ENCODE data around the gene PWP1. TPM values are rescaled to one million over a fixed set of nuclear protein-coding genes. Genes with fewer than 3 reads are reported as not detected.

The PWP1 gene
- total and polyA plus RNA-seq, 2 experiments from 2014 or later: 54.8 to 60.4 TPM

GRCh38 chr12:107645630-107646333 lies 39.8 kb upstream of the PWP1 start:
- H4K20me1 ChIP-seq (ENCODE audit: insufficient read depth, poor library complexity, severe bottlenecking): no peaks in the 10 kb centered on the region
- H3K27ac ChIP-seq: peak overlapping the region; percentile 33
- 23% methylated on average over 27 of the region's 27 CpGs for WGBS (ENCODE audit: low lambda C conversion rate, missing lambda C conversion rate)
- TF ChIP-seq EZH2phosphoT487 (IDR thresholded peaks at IDR 0.05; ENCODE audit: low read depth, severe bottlenecking, unreplicated experiment): no peak
- no peak for TF ChIP-seq CTCF (IDR thresholded peaks at IDR 0.05; ENCODE audit: poor library complexity)
- TF ChIP-seq EZH2 (IDR thresholded peaks at IDR 0.05; ENCODE audit: borderline replicate concordance): no peak
- H3K9me3 ChIP-seq (ENCODE audit: low read depth): no peaks in the 10 kb centered on the region
- no peak overlapping the region for H3K4me3 ChIP-seq
- no peaks in the 10 kb centered on the region for H3K9me2 ChIP-seq (replicated peaks; ENCODE audit: insufficient read depth)
- H3K4me1 ChIP-seq (ENCODE audit: insufficient read depth): peaks cover 13% of the 10 kb centered on the region
- H3K27me3 ChIP-seq: no peaks in the 10 kb centered on the region
- no peaks in the 10 kb centered on the region for H3K36me3 ChIP-seq (replicated peaks; ENCODE audit: insufficient read depth, low read depth)
- no peaks in the 10 kb centered on the region for H3K79me2 ChIP-seq
- DNase-seq (ENCODE audit: low spot score): peak; percentile 48
- H3K4me2 ChIP-seq: peak overlapping the region; percentile 17
- no peak overlapping the region for H2AFZ ChIP-seq

GRCh38 chr12:107646436-107646835 lies 39.2 kb upstream of the PWP1 start:
- TF ChIP-seq EZH2phosphoT487 (IDR thresholded peaks at IDR 0.05; ENCODE audit: low read depth, severe bottlenecking, unreplicated experiment): no peak
- no peak for TF ChIP-seq EZH2 (IDR thresholded peaks at IDR 0.05; ENCODE audit: borderline replicate concordance)
- TF ChIP-seq CTCF (IDR thresholded peaks at IDR 0.05; ENCODE audit: poor library complexity): no peak
- no peaks in the 10 kb centered on the region for H3K9me3 ChIP-seq (ENCODE audit: low read depth)

DNA sequence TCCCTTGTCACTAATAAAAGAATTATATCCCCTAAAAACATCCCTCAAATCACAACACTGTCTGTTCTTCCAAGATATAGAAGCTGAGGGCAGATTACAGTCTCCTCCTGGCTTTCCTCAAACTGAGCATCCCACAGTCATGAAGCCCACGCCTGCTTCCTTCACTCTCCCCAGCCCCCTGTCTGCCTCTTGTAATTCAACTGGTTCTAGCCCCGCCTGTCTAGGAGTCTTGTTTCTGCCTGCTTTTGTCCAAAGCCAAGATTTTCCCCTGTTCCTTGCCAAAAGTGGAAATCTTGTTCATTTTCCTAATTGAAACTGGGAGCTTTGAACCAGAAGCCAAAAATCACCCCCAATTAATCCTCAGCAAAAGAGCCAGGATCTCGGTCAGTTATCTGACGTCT lies 35.9 kb upstream of the PWP1 start:
- Histone ChIP-seq H2AFZ (no peak overlapping the region), H3K27me3 (no peaks in the 10 kb centered on the region), H3K27ac (peak overlapping the region; percentile 64), H3K79me2 (no peaks in the 10 kb centered on the region), H3K9me2 (replicated peaks; ENCODE audit: insufficient read depth) (no peaks in the 10 kb centered on the region), H4K20me1 (ENCODE audit: insufficient read depth, poor library complexity, severe bottlenecking) (no peaks in the 10 kb centered on the region), H3K4me1 (ENCODE audit: insufficient read depth) (peaks cover 13% of the 10 kb centered on the region), H3K4me3 (no peak overlapping the region), H3K9me3 (ENCODE audit: low read depth) (no peaks in the 10 kb centered on the region), H3K4me2 (no peak overlapping the region), H3K36me3 (replicated peaks; ENCODE audit: insufficient read depth, low read depth) (no peaks in the 10 kb centered on the region)
- WGBS (ENCODE audit: low lambda C conversion rate, missing lambda C conversion rate): 38% methylated on average over 4 of the region's 4 CpGs
- TF ChIP-seq EZH2 (IDR thresholded peaks at IDR 0.05; ENCODE audit: borderline replicate concordance) (no peak), CTCF (IDR thresholded peaks at IDR 0.05; ENCODE audit: poor library complexity) (no peak), EZH2phosphoT487 (IDR thresholded peaks at IDR 0.05; ENCODE audit: low read depth, severe bottlenecking, unreplicated experiment) (no peak)
- DNase-seq (ENCODE audit: low spot score): peak; percentile 59

More at GRCh38 chr12:107646436-107646835, 39.2 kb upstream of the PWP1 start:
- Histone ChIP-seq H4K20me1 (ENCODE audit: insufficient read depth, poor library complexity, severe bottlenecking) (no peaks in the 10 kb centered on the region), H2AFZ (no peak overlapping the region), H3K4me3 (no peak overlapping the region), H3K79me2 (no peaks in the 10 kb centered on the region), H3K27me3 (no peaks in the 10 kb centered on the region), H3K4me2 (peak overlapping the region; percentile 17), H3K4me1 (ENCODE audit: insufficient read depth) (peaks cover 13% of the 10 kb centered on the region), H3K27ac (peak overlapping the region; percentile 33), H3K36me3 (replicated peaks; ENCODE audit: insufficient read depth, low read depth) (no peaks in the 10 kb centered on the region), H3K9me2 (replicated peaks; ENCODE audit: insufficient read depth) (no peaks in the 10 kb centered on the region)
- DNase-seq (ENCODE audit: low spot score): no peak
- 85% methylated on average over 7 of the region's 7 CpGs for WGBS (ENCODE audit: low lambda C conversion rate, missing lambda C conversion rate)

Data from hepatocyte (in vitro differentiated cells).